GM23248 (cell line): ENCODE results near the gene ACTC1.

ENCODE experiments used
- EZH2 ChIP-seq: fragments of 200-600 bp; sonication (generic); IDR thresholded peaks from 2 replicates; pipeline ENCODE4 v1.6.1; 2018; ENCODE audit warnings: antibody characterized with exemption, mild to moderate bottlenecking; ENCODE audit not compliant: insufficient read depth, poor library complexity, severe bottlenecking
- EZH2phosphoT487 ChIP-seq: fragments of 200-600 bp; sonication (generic); IDR thresholded peaks from 2 replicates; pipeline ENCODE4 v1.6.1; 2018; ENCODE audit warnings: antibody characterized with exemption, moderate library complexity, mild to moderate bottlenecking, low read depth; ENCODE audit not compliant: insufficient read depth

DNA sequence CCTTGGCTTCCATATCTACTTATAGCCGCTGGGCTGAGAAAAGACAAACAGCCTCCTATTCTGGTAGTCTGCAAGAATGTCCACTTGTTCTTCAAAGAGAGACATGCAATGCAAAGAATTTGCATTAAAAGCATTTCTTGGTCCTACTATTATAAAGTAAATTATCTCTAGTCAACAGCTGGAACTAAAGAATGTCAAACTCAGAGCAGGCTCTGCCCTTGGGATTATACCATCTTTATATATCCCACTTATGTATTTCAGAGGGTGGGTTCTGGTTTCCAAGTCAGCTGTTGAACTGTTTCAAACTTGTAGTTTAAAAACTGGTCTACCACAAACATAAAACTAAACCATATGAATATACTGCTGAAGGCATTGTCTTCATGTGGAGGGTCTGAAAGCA lies 7.0 kb upstream of the ACTC1 start:
- TF ChIP-seq EZH2 (no peak), EZH2phosphoT487 (no peak)
